GM12801 (cell line): ENCODE measurements around the gene S1PR3.

Experiments used
- CTCF ChIP-seq: IDR thresholded peaks from one replicate; pipeline ENCODE4 v1.5.1; 2011; ENCODE audit warnings: control low read depth; ENCODE audit not compliant: insufficient read length; ENCODE audit errors: extremely low read depth

S1PR3 gene

DNA sequence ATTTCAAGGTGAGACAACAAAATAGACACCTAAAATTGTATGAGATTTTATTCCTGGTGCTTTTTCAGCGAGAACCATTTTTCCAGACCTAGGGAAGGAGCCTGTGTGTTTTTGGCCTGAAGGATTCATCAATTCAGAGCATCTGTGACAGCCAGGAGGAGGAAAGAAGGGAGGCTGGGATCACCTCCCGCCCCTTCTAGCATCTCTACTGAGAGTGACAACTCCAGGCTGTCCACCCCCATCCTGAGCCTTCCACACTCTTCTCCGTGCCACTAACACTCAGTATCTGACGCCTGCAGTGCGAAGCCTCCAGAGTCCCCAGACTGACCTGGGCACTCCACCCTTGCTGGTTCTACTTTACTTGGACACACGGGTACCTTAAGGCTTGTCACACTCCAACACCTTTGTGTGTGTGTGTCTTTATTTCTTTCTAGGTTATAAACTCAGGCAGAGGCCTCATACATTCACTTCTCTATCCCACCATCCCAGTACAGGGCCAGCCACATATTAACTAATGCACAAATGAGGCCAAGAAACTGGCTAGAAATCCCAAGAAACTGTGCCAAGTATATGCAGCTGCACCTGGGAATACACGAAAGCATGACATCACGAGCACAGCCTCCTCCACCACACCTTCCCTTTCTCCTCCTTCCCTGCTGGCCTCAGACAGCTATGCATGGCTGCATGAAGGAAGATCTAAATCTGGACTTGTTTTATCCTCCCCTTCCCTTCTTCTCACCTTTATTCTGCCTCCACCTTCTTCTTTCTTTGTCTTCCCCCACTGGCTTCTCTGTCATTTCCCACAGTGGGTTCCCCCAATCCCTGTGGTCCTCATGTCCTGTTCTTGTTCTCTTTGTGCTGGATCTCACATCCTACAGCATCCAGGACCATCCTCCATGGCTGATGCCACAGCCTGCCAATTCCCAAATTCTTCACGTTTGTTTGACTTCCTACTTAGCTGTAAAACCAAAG lies 16.0 kb downstream of the S1PR3 start:
- TF ChIP-seq CTCF: no peak

GRCh38 chr9:89008055-89008743 lies 16.9 kb downstream of the S1PR3 start:
- TF ChIP-seq CTCF: no peak

- no peak for TF ChIP-seq CTCF
These were observed 17.7 kb downstream of the S1PR3 start for GRCh38 chr9:89008744-89009545.

GRCh38 chr9:89009546-89009840 lies 18.2 kb downstream of the S1PR3 start:
- TF ChIP-seq CTCF: no peak

- no peak for TF ChIP-seq CTCF
These were observed 18.8 kb downstream of the S1PR3 start for GRCh38 chr9:89010056-89010455.

DNA sequence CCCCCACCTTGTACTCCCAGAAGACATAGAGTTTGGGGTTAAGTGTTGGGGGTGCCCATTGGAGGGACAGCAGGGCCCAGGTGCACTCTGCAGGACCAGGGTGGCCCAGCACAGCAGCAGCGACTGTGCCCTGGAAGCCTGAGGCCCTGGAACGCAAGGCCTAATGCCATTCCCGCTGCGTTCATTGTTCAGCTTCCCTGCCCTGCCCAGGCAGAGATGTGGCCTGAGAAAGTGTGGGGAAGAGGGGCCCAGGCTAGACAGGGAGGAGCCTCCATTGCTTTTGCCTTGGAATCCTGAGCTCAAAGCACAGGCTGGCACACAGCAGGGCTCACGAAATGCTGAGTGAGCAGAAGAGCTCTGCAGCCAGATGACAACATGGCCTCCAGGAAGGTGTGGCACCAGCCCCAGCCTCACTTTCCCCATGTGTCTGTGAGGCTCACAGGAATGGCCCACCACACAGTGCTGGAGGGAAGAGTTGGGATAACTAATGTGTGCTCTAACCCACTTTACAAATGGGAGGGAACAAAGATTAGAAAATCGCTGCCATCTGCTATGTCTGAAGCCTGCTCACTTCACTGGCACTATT lies 19.4 kb downstream of the S1PR3 start:
- TF ChIP-seq CTCF: no peak

- TF ChIP-seq CTCF: no peak
These were observed 20.4 kb downstream of the S1PR3 start for GRCh38 chr9:89011683-89012082.
